ENCODE data around the gene EPN3.

GRCh38 chr17:50558581-50558940 lies 26.0 kb downstream of the EPN3 start:
- TF ChIP-seq GATA3 (IDR thresholded peaks at IDR 0.05; ENCODE audit: low read depth, low read length): no peak
- TF ChIP-seq GATA2 (IDR thresholded peaks at IDR 0.05; ENCODE audit: low read depth, low read length): no peak

All from SH-SY5Y (cell line).